Panc1 (cell line): ENCODE data around the gene ATP10A. TPM values are rescaled to one million over a fixed set of nuclear protein-coding genes. Genes with fewer than 3 reads are reported as not detected.

Experiments
- ATAC-seq: fragments of 200-7000 bp; cut with Tn5 transposase; 2 replicates; pipeline ENCODE4 v1.9.1; 2020; ENCODE audit warnings: mild to moderate bottlenecking, moderate library complexity
- BruUV-seq: library from RNA; stranded (reverse); fragments of 400-500 nt; replicated peaks from 2 replicates; lab custom pipeline; 2021; lab: Mats Ljungman, UMichigan
- CTCF ChIA-PET: fragments of 300-600 bp; sonication (Branson Sonifier 250); formaldehyde crosslinking; loops from one replicate; lab custom pipeline; 2022; ENCODE audit warnings: antibody characterized with exemption; lab: Charles Lee
- POLR2A ChIA-PET: fragments of 300-600 bp; sonication (Branson Sonifier 250); formaldehyde crosslinking; loops from one replicate; lab custom pipeline; 2022; ENCODE audit warnings: antibody characterized with exemption; lab: Charles Lee
- DNase-seq: peaks from one replicate; pipeline ENCODE4 v3.0.0-alpha.2; 2010; ENCODE audit warnings: low read depth, low spot score
- H3K27ac ChIP-seq: 2 replicates; pipeline ENCODE4 v1.5.1; 2011; ENCODE audit warnings: mild to moderate bottlenecking, low read length, inconsistent platforms
- H3K27me3 ChIP-seq: fragments of 200-500 bp; sonication (Bioruptor generic); 2 replicates; pipeline ENCODE4 v1.6.0; 2014; ENCODE audit warnings: low read length, inconsistent platforms; ENCODE audit not compliant: control insufficient read depth, insufficient read depth
- H3K36me3 ChIP-seq: fragments of 200-500 bp; sonication (Bioruptor generic); 2 replicates; pipeline ENCODE4 v1.5.1; 2014; ENCODE audit warnings: inconsistent platforms, mild to moderate bottlenecking, low read length, moderate library complexity; ENCODE audit not compliant: control insufficient read depth, insufficient read depth
- H3K4me1 ChIP-seq: 2 replicates; pipeline ENCODE4 v1.5.1; 2011; ENCODE audit warnings: inconsistent platforms, mild to moderate bottlenecking, low read length, moderate library complexity; ENCODE audit not compliant: control insufficient read depth, insufficient read depth
- H3K4me3 ChIP-seq, 2 experiments: 2 replicates each; pipeline ENCODE4 v1.5.1; 2011 to 2012; ENCODE audit warnings: low read depth in 2 of 2, low read length in 2 of 2, mild to moderate bottlenecking in 2 of 2, inconsistent platforms in 1 of 2, moderate library complexity in 1 of 2
- H3K9me3 ChIP-seq: fragments of 200-500 bp; sonication (Bioruptor generic); 2 replicates; pipeline ENCODE4 v1.5.1; 2014; ENCODE audit warnings: low read depth, mild to moderate bottlenecking, inconsistent platforms, low read length, moderate library complexity; ENCODE audit not compliant: control insufficient read depth, insufficient read depth
- CTCF ChIP-seq: fragments of 450-650 bp; IDR thresholded peaks from 2 replicates; pipeline ENCODE4 v1.5.1; 2017; ENCODE audit warnings: mild to moderate bottlenecking
- POLR2AphosphoS5 ChIP-seq: IDR thresholded peaks from 2 replicates; pipeline ENCODE4 v1.6.1; 2012; ENCODE audit warnings: mild to moderate bottlenecking, low read depth, low read length, moderate library complexity
- REST ChIP-seq, 2 experiments: IDR thresholded peaks; 2 replicates each; pipeline ENCODE4 v1.6.1; 2011 to 2012; ENCODE audit warnings: low read depth in 2 of 2, control low read depth in 1 of 2, low read length in 1 of 2, mild to moderate bottlenecking in 1 of 2, moderate library complexity in 1 of 2; ENCODE audit not compliant: insufficient read depth in 1 of 2
- SIN3A ChIP-seq: IDR thresholded peaks from 2 replicates; pipeline ENCODE4 v1.6.1; 2012; ENCODE audit warnings: low read depth, mild to moderate bottlenecking, low read length, moderate library complexity, borderline replicate concordance; ENCODE audit not compliant: insufficient read depth
- TCF7L2 ChIP-seq: IDR thresholded peaks from 2 replicates; pipeline ENCODE4 v1.6.1; 2011; ENCODE audit warnings: mild to moderate bottlenecking, low read depth, low read length, inconsistent platforms
- in situ Hi-C: cut with HindIII; loops from 2 replicates; pipeline ENCODE4 v1.10.0; 2016; ENCODE audit warnings: low sequenced_read_pairs, low pct_unique_long_range_greater_than_20kb
- intact Hi-C: fragments of 100-400 bp; cut with micrococcal nuclease; formaldehyde crosslinking; loops from one replicate; pipeline ENCODE4 v1.10.0; 2022; ENCODE audit not compliant: unreplicated experiment
- total RNA-seq: library from RNA; stranded (reverse); gene quantifications from one replicate; pipeline ENCODE4 v1.2.1, GENCODE V29; 2021; ENCODE audit not compliant: unreplicated experiment

Gene ATP10A
- total RNA-seq, 1 experiment from 2014 or later: 0.31 TPM

- DNase-seq: no peak
- H3K36me3 ChIP-seq: no peaks in the 10 kb centered on the region
- ChIA-PET POLR2A (no interaction called here), CTCF (interaction anchor here (1.1 to 1.2 kb wide), 2 partner anchors 179 to 224 kb away, joined by 3 to 6 read pairs; no protein-coding TSS in a partner anchor)
- H3K4me1 ChIP-seq: no peaks in the 10 kb centered on the region
- in situ Hi-C loops: no loop called here
- no peaks in the 10 kb centered on the region; the same call in 1 of the 2 replicates for H3K27me3 ChIP-seq
- H3K27ac ChIP-seq: no peak overlapping the region
- TF ChIP-seq CTCF (peak; percentile 89), TCF7L2 (no peak)
- no peak overlapping the region for H3K4me3 ChIP-seq
- no TSS peak for BruUV-seq
- no peaks in the 10 kb centered on the region for H3K9me3 ChIP-seq
- intact Hi-C loops: loop anchor here (10.0 kb wide), 1 partner anchor 65 kb away; no protein-coding TSS in a partner anchor
- ATAC-seq: peak; percentile 91
Measured at GRCh38 chr15:25710184-25710583, 152.9 kb downstream of the ATP10A start.

GRCh38 chr15:25709437-25710159 is 153.5 kb downstream of the ATP10A start:
- H3K36me3 ChIP-seq: no peaks in the 10 kb centered on the region
- intact Hi-C loops (loop anchor here (10.0 kb wide), 1 partner anchor 65 kb away; no protein-coding TSS in a partner anchor), in situ Hi-C loops (no loop called here)
- no peak overlapping the region for H3K27ac ChIP-seq
- CTCF ChIA-PET: interaction anchor here (1.1 to 1.2 kb wide), 2 partner anchors 178 to 224 kb away, joined by 3 to 6 read pairs; no protein-coding TSS in a partner anchor
- no TSS peak for BruUV-seq
- DNase-seq (no peak), ATAC-seq (no peak)
- H3K4me1 ChIP-seq: no peaks in the 10 kb centered on the region
- H3K9me3 ChIP-seq: no peaks in the 10 kb centered on the region
- no peaks in the 10 kb centered on the region; the same call in 1 of the 2 replicates for H3K27me3 ChIP-seq
- POLR2A ChIA-PET: no interaction called here
- TF ChIP-seq TCF7L2 (no peak), REST (IDR thresholded peaks at IDR 0.05; ENCODE audit: insufficient read depth in 1 of 2, low read depth in 2 of 2, low read length in 1 of 2) (no peak)
- H3K4me3 ChIP-seq: no peak overlapping the region

DNA sequence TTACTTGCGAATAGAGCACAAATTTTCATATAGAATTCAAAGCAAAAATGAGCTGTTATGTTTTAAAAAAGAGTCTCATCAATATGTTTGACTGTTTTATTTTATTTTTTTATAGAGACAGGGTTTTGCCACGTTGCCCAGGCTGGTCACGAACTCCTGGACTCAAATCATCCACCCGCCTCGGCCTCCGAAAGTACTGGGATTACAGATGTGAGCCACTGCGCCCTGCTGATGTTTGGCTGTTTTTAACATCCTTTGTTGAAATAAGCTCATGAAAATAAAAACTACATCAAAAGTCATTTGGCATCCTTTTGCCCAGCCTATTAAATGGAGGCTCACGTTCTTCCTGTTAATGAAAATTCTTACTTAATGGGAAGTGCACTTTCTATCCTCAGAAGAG is 154.7 kb downstream of the ATP10A start:
- Histone ChIP-seq H3K36me3 (no peaks in the 10 kb centered on the region), H3K27ac (no peak overlapping the region), H3K27me3 (no peaks in the 10 kb centered on the region; the same call in 1 of the 2 replicates), H3K4me1 (no peaks in the 10 kb centered on the region), H3K4me3 (no peak overlapping the region), H3K9me3 (no peaks in the 10 kb centered on the region)
- in situ Hi-C loops: no loop called here
- ChIA-PET CTCF (no interaction called here), POLR2A (no interaction called here)
- DNase-seq (no peak), ATAC-seq (no peak)
- intact Hi-C loops: no loop called here
- no peak for TF ChIP-seq CTCF
- TF ChIP-seq SIN3A: no peak
- TF ChIP-seq REST (IDR thresholded peaks at IDR 0.05; ENCODE audit: insufficient read depth in 1 of 2, low read depth in 2 of 2, low read length in 1 of 2): no peak
- no peak for TF ChIP-seq TCF7L2
- no peak for TF ChIP-seq POLR2AphosphoS5
- no TSS peak for BruUV-seq
